22Rv1 (cell line): ENCODE data around the gene HNRNPR.

Source experiments
- ZFX ChIP-seq: fragments of 450-650 bp; IDR thresholded peaks from 2 replicates; pipeline ENCODE4 v1.6.1; 2017; ENCODE audit warnings: antibody characterized with exemption, borderline replicate concordance
- TF ChIP-seq, protein P1 (sequence below): fragments of 450-650 bp; IDR thresholded peaks from 2 replicates; pipeline ENCODE4 v1.5.1; 2017; ENCODE audit warnings: mild to moderate bottlenecking

GRCh38 chr1:23352096-23352695, 8.1 kb upstream of the HNRNPR start:
- TF ChIP-seq, protein P1, sequence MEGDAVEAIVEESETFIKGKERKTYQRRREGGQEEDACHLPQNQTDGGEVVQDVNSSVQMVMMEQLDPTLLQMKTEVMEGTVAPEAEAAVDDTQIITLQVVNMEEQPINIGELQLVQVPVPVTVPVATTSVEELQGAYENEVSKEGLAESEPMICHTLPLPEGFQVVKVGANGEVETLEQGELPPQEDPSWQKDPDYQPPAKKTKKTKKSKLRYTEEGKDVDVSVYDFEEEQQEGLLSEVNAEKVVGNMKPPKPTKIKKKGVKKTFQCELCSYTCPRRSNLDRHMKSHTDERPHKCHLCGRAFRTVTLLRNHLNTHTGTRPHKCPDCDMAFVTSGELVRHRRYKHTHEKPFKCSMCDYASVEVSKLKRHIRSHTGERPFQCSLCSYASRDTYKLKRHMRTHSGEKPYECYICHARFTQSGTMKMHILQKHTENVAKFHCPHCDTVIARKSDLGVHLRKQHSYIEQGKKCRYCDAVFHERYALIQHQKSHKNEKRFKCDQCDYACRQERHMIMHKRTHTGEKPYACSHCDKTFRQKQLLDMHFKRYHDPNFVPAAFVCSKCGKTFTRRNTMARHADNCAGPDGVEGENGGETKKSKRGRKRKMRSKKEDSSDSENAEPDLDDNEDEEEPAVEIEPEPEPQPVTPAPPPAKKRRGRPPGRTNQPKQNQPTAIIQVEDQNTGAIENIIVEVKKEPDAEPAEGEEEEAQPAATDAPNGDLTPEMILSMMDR = no peak
- TF ChIP-seq ZFX = no peak
